Measurements from ENCODE around the gene PPP1R14B. TPM values are rescaled to one million over a fixed set of nuclear protein-coding genes. Genes with fewer than 3 reads are reported as not detected.

The PPP1R14B gene
- total and polyA plus RNA-seq, 2 donors (not counting 3 experiments of a cell fraction or from before 2014, with no cell fraction given), result 308 to 431 TPM

- H3K4me3 ChIP-seq (replicated peaks in 1 of 3; ENCODE audit: insufficient read depth in 1 of 3, low read depth in 1 of 3, low read length in 3 of 3), result no peak overlapping the region
- no peak overlapping the region for H2AFZ ChIP-seq (ENCODE audit: low read depth, low read length)
- H3K79me2 ChIP-seq (ENCODE audit: control insufficient read depth, insufficient read depth, low read length), result peaks cover 8% of the 10 kb centered on the region
- H3K27ac ChIP-seq (ENCODE audit: insufficient read depth, low read depth, low read length), result no peak overlapping the region
- no TSS peak for BruUV-seq (replicated peaks)
- peaks cover 0 to under 1% of the 10 kb centered on the region in 2 experiments for H3K36me3 ChIP-seq (ENCODE audit: control insufficient read depth in 2 of 2, extremely low read depth in 1 of 2, insufficient read depth in 2 of 2, low read length in 2 of 2)
- no peak for TF ChIP-seq JUN (IDR thresholded peaks at IDR 0.05; ENCODE audit: borderline replicate concordance, insufficient read depth, insufficient read length, low read depth)
- TF ChIP-seq FOS (IDR thresholded peaks at IDR 0.05; ENCODE audit: borderline replicate concordance, insufficient read depth, low read length), result no peak
- TF ChIP-seq MYC (IDR thresholded peaks at IDR 0.05; ENCODE audit: low read depth, low read length), result no peak
- no peak for TF ChIP-seq GATA2 (IDR thresholded peaks at IDR 0.05; ENCODE audit: insufficient read depth, insufficient read length, low read depth, low read length)
- no peak for TF ChIP-seq CTCF (IDR thresholded peaks at IDR 0.05; ENCODE audit: extremely low read depth in 1 of 2, insufficient read depth in 1 of 2, low read depth in 1 of 2, low read length in 2 of 2)
- no peak for TF ChIP-seq EZH2 (IDR thresholded peaks at IDR 0.05; ENCODE audit: borderline replicate concordance, low read depth, low read length, severe bottlenecking)
- no peak for TF ChIP-seq POLR2AphosphoS5 (IDR thresholded peaks at IDR 0.05; ENCODE audit: insufficient read depth, low read depth, low read length)
- no peak for TF ChIP-seq POLR2A (IDR thresholded peaks at IDR 0.05; ENCODE audit: low read depth, low read length)
- no peak for TF ChIP-seq MAX (IDR thresholded peaks at IDR 0.05; ENCODE audit: insufficient read depth, insufficient read length)
- peaks cover 19% of the 10 kb centered on the region for H3K4me1 ChIP-seq (ENCODE audit: control insufficient read depth, extremely low read depth, insufficient read depth, low read length)
- intact Hi-C loops (cut with micrococcal nuclease), result no loop called here
- DNase-seq (ENCODE audit: low read depth, low spot score), result no peak
- no peaks in the 10 kb centered on the region for H4K20me1 ChIP-seq (replicated peaks; ENCODE audit: control insufficient read depth, extremely low read depth, insufficient read depth, low read length)
- no peaks in the 10 kb centered on the region for H3K27me3 ChIP-seq (ENCODE audit: control insufficient read depth in 2 of 2, insufficient read depth in 2 of 2, low read length in 2 of 2)
- CTCF ChIA-PET, result interaction anchor here (0.6 to 2.0 kb wide), 4 partner anchors 16 to 75 kb away, joined by 3 to 9 read pairs (median 4); no protein-coding TSS in a partner anchor
- POLR2A ChIA-PET, result no interaction called here
- dilution Hi-C loops (cut with MboI; ENCODE audit: extremely low pct_ligation_motif_present, low sequenced_read_pairs), result no loop called here
- H3K4me2 ChIP-seq (ENCODE audit: insufficient read depth, low read length), result no peak overlapping the region
- FAIRE-seq, result no peak
- H3K9me3 ChIP-seq (replicated peaks; ENCODE audit: control insufficient read depth, insufficient read depth, low read length), result no peaks in the 10 kb centered on the region
- H3K9me1 ChIP-seq (replicated peaks; ENCODE audit: control insufficient read depth, extremely low read depth, insufficient read depth, low read length), result no peaks in the 10 kb centered on the region
- H3K9ac ChIP-seq (replicated peaks; ENCODE audit: extremely low read depth, insufficient read depth, low read length), result no peak overlapping the region
Measured at GRCh38 chr11:64229090-64229743, 17.5 kb downstream of the PPP1R14B start.
